Parathyroid adenoma (tissue), 2 donors: Measurements from ENCODE around the gene CYB5RL.

Source experiments
- H2AFZ ChIP-seq: fragments of 300-600 bp; sonication (generic); one replicate; pipeline ENCODE4 v1.7.0; 2017; ENCODE audit warnings: antibody characterized with exemption, mild to moderate bottlenecking
- H3K27ac ChIP-seq: fragments of 300-600 bp; sonication (generic); one replicate; pipeline ENCODE4 v1.7.0; 2017
- H3K27me3 ChIP-seq: fragments of 300-600 bp; sonication (generic); one replicate; pipeline ENCODE4 v1.7.0; 2017; ENCODE audit warnings: low read length; ENCODE audit not compliant: control insufficient read depth, insufficient read depth
- H3K36me3 ChIP-seq: fragments of 300-600 bp; sonication (generic); one replicate; pipeline ENCODE4 v1.7.0; 2017; ENCODE audit warnings: low read length; ENCODE audit not compliant: control insufficient read depth, insufficient read depth
- H3K4me1 ChIP-seq: fragments of 300-600 bp; sonication (generic); one replicate; pipeline ENCODE4 v1.7.0; 2017; ENCODE audit warnings: control low read depth
- H3K4me2 ChIP-seq: fragments of 300-600 bp; sonication (generic); one replicate; pipeline ENCODE4 v1.7.0; 2017; ENCODE audit warnings: low read length
- H3K4me3 ChIP-seq: fragments of 300-600 bp; sonication (generic); one replicate; pipeline ENCODE4 v1.7.0; 2017; ENCODE audit warnings: low read depth, low read length
- H3K79me2 ChIP-seq: fragments of 300-600 bp; sonication (generic); one replicate; pipeline ENCODE4 v1.7.0; 2017; ENCODE audit warnings: control low read depth
- H3K9ac ChIP-seq: fragments of 300-600 bp; sonication (generic); one replicate; pipeline ENCODE4 v1.7.0; 2017; ENCODE audit warnings: mild to moderate bottlenecking
- H3K9me3 ChIP-seq: fragments of 300-600 bp; sonication (generic); one replicate; pipeline ENCODE4 v1.7.0; 2017; ENCODE audit warnings: low read length; ENCODE audit not compliant: control insufficient read depth
- TF ChIP-seq, protein P1 (sequence below): fragments of 300-600 bp; sonication (generic); IDR thresholded peaks from one replicate; pipeline ENCODE4 v1.7.0; 2017; ENCODE audit warnings: antibody characterized with exemption, mild to moderate bottlenecking
- donor health status: primary hyperparathyroidism.

CYB5RL gene

GRCh38 chr1:54157401-54157800, 42.4 kb downstream of the CYB5RL start:
- no peak overlapping the region for H3K4me3 ChIP-seq
- H3K27me3 ChIP-seq: no peaks in the 10 kb centered on the region
- H3K9ac ChIP-seq: no peak overlapping the region
- no peak overlapping the region for H3K4me2 ChIP-seq
- no peaks in the 10 kb centered on the region for H3K79me2 ChIP-seq
- H2AFZ ChIP-seq: no peak overlapping the region
- TF ChIP-seq, protein P1, sequence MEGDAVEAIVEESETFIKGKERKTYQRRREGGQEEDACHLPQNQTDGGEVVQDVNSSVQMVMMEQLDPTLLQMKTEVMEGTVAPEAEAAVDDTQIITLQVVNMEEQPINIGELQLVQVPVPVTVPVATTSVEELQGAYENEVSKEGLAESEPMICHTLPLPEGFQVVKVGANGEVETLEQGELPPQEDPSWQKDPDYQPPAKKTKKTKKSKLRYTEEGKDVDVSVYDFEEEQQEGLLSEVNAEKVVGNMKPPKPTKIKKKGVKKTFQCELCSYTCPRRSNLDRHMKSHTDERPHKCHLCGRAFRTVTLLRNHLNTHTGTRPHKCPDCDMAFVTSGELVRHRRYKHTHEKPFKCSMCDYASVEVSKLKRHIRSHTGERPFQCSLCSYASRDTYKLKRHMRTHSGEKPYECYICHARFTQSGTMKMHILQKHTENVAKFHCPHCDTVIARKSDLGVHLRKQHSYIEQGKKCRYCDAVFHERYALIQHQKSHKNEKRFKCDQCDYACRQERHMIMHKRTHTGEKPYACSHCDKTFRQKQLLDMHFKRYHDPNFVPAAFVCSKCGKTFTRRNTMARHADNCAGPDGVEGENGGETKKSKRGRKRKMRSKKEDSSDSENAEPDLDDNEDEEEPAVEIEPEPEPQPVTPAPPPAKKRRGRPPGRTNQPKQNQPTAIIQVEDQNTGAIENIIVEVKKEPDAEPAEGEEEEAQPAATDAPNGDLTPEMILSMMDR: no peak
- no peaks in the 10 kb centered on the region for H3K36me3 ChIP-seq
- H3K4me1 ChIP-seq: no peaks in the 10 kb centered on the region
- no peaks in the 10 kb centered on the region for H3K9me3 ChIP-seq
- no peak overlapping the region for H3K27ac ChIP-seq

DNA sequence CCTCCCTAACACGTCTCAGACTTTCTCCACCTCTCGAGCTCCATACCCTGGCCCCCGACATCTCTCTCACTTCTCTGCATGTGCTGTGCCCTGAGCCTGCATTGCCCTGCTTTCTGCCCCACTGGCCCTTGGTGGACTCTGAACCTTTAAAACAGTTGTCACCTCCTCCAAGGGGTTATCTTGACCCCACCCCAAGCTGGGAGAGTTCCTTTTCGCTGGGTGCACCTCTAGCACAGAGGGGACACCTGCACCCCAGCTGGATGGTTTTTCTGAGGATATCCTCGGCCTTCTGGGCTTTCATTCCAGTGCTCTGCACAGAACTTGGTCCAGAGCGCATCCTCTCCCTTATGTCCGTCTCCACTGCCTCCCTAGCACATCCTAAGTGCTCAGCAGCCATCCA, 42.8 kb downstream of the CYB5RL start:
- Histone ChIP-seq H2AFZ (no peak overlapping the region), H3K79me2 (no peaks in the 10 kb centered on the region), H3K9me3 (no peaks in the 10 kb centered on the region), H3K27ac (no peak overlapping the region), H3K4me3 (no peak overlapping the region), H3K4me2 (no peak overlapping the region), H3K36me3 (no peaks in the 10 kb centered on the region), H3K9ac (no peak overlapping the region), H3K27me3 (no peaks in the 10 kb centered on the region), H3K4me1 (no peaks in the 10 kb centered on the region)
- TF ChIP-seq, protein P1: no peak

DNA sequence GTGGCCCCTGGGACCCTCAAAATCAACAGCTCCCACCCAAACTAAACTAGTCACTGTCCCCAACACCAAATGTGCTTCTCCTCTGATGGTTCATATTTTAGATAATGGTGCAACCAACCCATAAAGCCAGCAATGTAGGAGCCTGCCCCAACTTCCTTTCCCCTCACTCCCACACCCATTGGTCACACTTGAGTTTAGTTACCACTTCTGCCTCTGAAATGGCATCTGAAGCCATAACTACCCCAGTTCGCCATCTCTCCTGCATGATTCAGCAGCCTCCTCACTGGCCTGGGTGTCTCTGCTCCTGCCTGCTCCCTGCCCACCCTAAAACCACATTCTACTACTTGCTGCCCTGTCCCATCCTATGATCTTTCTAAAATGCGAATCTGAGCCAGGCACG, 43.6 kb downstream of the CYB5RL start:
- H3K27me3 ChIP-seq: no peaks in the 10 kb centered on the region
- no peaks in the 10 kb centered on the region for H3K79me2 ChIP-seq
- no peaks in the 10 kb centered on the region for H3K4me1 ChIP-seq
- H3K9ac ChIP-seq: no peak overlapping the region
- no peaks in the 10 kb centered on the region for H3K9me3 ChIP-seq
- TF ChIP-seq, protein P1: no peak
- no peak overlapping the region for H2AFZ ChIP-seq
- H3K27ac ChIP-seq: no peak overlapping the region
- no peaks in the 10 kb centered on the region for H3K36me3 ChIP-seq
- H3K4me3 ChIP-seq: no peak overlapping the region
- H3K4me2 ChIP-seq: no peak overlapping the region

- peak overlapping the region; percentile 62 for H2AFZ ChIP-seq
- H3K4me3 ChIP-seq: no peak overlapping the region
- TF ChIP-seq, protein P1: no peak
- H3K27ac ChIP-seq: no peak overlapping the region
- no peak overlapping the region for H3K4me2 ChIP-seq
- no peaks in the 10 kb centered on the region for H3K27me3 ChIP-seq
- H3K9ac ChIP-seq: no peak overlapping the region
- H3K4me1 ChIP-seq: no peaks in the 10 kb centered on the region
- no peaks in the 10 kb centered on the region for H3K79me2 ChIP-seq
- no peaks in the 10 kb centered on the region for H3K9me3 ChIP-seq
- H3K36me3 ChIP-seq: no peaks in the 10 kb centered on the region
These were observed 46.0 kb downstream of the CYB5RL start for GRCh38 chr1:54153535-54154439.

DNA sequence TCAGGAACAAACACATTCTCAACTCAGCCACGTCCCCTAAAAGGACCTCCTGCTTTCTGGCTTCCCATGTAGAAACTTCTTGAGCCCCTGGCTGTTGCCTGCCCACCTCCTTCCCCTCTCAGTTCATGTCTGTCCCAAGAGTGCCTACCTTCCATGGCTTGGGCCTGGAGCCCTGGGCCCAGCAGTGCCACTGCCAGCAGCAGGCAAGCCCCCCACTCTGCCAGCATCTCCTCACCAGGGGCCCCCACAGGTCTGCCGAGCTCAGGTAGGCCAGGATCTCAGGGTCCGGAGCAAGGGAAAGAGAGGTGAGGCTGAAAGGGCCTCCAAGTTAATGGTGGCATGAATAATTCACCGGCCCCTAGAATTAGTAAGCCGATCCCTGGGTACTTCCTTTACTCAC, 47.1 kb downstream of the CYB5RL start, which contains the start of gene CDCP2:
CDCP2 (minus strand) TSS at position 305 of the 400 bp plus-strand sequence; CDS start at position 227, 78 bp downstream.
- Histone ChIP-seq H3K79me2 (no peaks in the 10 kb centered on the region), H3K9me3 (no peaks in the 10 kb centered on the region), H3K36me3 (no peaks in the 10 kb centered on the region), H3K4me1 (no peaks in the 10 kb centered on the region), H3K9ac (no peak within 1 kb of the TSS), H3K4me3 (no peak within 1 kb of the TSS), H3K4me2 (no peak within 1 kb of the TSS), H3K27ac (no peak within 1 kb of the TSS), H3K27me3 (no peaks in the 10 kb centered on the region), H2AFZ (peak within 1 kb of the TSS; percentile 62)
- TF ChIP-seq, protein P1: no peak
